HG03439 (cell line): ENCODE measurements around the gene PDIA4.

Experiments used
- ATAC-seq: cut with Tn5 transposase; IDR thresholded peaks from one replicate; pipeline ENCODE4 v1.9.1; 2021; ENCODE audit warnings: mild to moderate bottlenecking, moderate library complexity; ENCODE audit not compliant: unreplicated experiment

Gene PDIA4

GRCh38 chr7:148972375-148972774 is 55.9 kb downstream of the PDIA4 start:
- no peak for ATAC-seq

- ATAC-seq, result no peak
Measured at GRCh38 chr7:148967602-148968001, 60.7 kb downstream of the PDIA4 start.

GRCh38 chr7:148967032-148967372 is 61.3 kb downstream of the PDIA4 start:
- ATAC-seq, result peak; percentile 10

GRCh38 chr7:148964483-148965267 is 63.6 kb downstream of the PDIA4 start:
- ATAC-seq, result no peak

- ATAC-seq, result no peak
Measured at GRCh38 chr7:148963583-148964482, 64.5 kb downstream of the PDIA4 start.

GRCh38 chr7:148962823-148963582 is 65.3 kb downstream of the PDIA4 start:
- peak; percentile 67 for ATAC-seq

- ATAC-seq, result peak; percentile 5
Measured at GRCh38 chr7:148962440-148962822, 65.9 kb downstream of the PDIA4 start.

GRCh38 chr7:148959726-148960125 is 68.6 kb downstream of the PDIA4 start:
- ATAC-seq, result no peak

- ATAC-seq, result no peak
Measured at GRCh38 chr7:148958061-148958460, 70.2 kb downstream of the PDIA4 start.

GRCh38 chr7:148954766-148955165 is 73.5 kb downstream of the PDIA4 start:
- ATAC-seq, result no peak

GRCh38 chr7:148953676-148954075 is 74.6 kb downstream of the PDIA4 start:
- no peak for ATAC-seq
